Natural killer cell (primary cell): ENCODE data around the gene DOCK7. TPM values are rescaled to one million over a fixed set of nuclear protein-coding genes. Genes with fewer than 3 reads are reported as not detected.
"Not testable (repeated sequence)": the region's sequence is repeated elsewhere in the genome, so short reads cannot be mapped to it uniquely, and the experiment has no call there.

Experiments used
- ATAC-seq, 3 donors: fragments of 150-1000 bp in 2 of 3; fragments of 200-7000 bp in 1 of 3; cut with Tn5 transposase; 1 replicate in 1 of 3; 2 replicates in 2 of 3; pipeline ENCODE4 v1.10.0; 2021; ENCODE audit warnings: mild to moderate bottlenecking in 2 of 3, moderate library complexity in 2 of 3
- DNase-seq, 2 donors: peaks; one replicate each; pipeline versions ENCODE4 v3.0.0 to v3.0.0-alpha.2; 2013 to 2021; ENCODE audit warnings: mixed read lengths in 1 of 2
- H3K27ac ChIP-seq: one replicate; pipeline ENCODE4 v1.5.1; 2013; ENCODE audit warnings: mild to moderate bottlenecking, low read length
- H3K27me3 ChIP-seq: one replicate; pipeline ENCODE4 v1.6.1; 2013; ENCODE audit warnings: low read length; ENCODE audit not compliant: control insufficient read depth, insufficient read depth
- H3K36me3 ChIP-seq: one replicate; pipeline ENCODE4 v1.6.1; 2013; ENCODE audit warnings: low read length; ENCODE audit not compliant: control insufficient read depth, insufficient read depth
- H3K4me1 ChIP-seq: one replicate; pipeline ENCODE4 v1.6.1; 2013; ENCODE audit warnings: low read length; ENCODE audit not compliant: control insufficient read depth, insufficient read depth
- H3K4me3 ChIP-seq: one replicate; pipeline ENCODE4 v1.5.1; 2013; ENCODE audit warnings: low read length
- H3K9me3 ChIP-seq: one replicate; pipeline ENCODE4 v1.6.1; 2013; ENCODE audit warnings: low read length; ENCODE audit not compliant: control insufficient read depth, insufficient read depth
- H3K27ac Mint-ChIP-seq, 2 donors: one replicate each; pipeline ENCODE4 v1.8.0; 2022; ENCODE audit warnings: mild to moderate bottlenecking in 2 of 2, mixed read lengths in 2 of 2, moderate library complexity in 1 of 2
- H3K27me3 Mint-ChIP-seq, 2 donors: one replicate each; pipeline ENCODE4 v1.8.0; 2022; ENCODE audit warnings: low read depth in 2 of 2, mixed read lengths in 2 of 2
- H3K36me3 Mint-ChIP-seq: one replicate; pipeline ENCODE4 v1.8.0; 2022; ENCODE audit warnings: mixed read lengths
- H3K4me1 Mint-ChIP-seq, 2 donors: one replicate each; pipeline ENCODE4 v1.8.0; 2022; ENCODE audit warnings: mixed read lengths in 2 of 2
- H3K4me3 Mint-ChIP-seq: one replicate; pipeline ENCODE4 v1.8.0; 2022; ENCODE audit warnings: mild to moderate bottlenecking, moderate library complexity, mixed read lengths
- H3K9me3 Mint-ChIP-seq, 2 donors: one replicate each; pipeline ENCODE4 v1.8.0; 2022; ENCODE audit warnings: mixed read lengths in 2 of 2
- WGBS: methylation state at CpG from one replicate; pipeline ENCODE4 v1.1.7; 2013; ENCODE audit warnings: missing lambda C conversion rate; ENCODE audit not compliant: insufficient coverage; 5-methylcytosine and 5-hydroxymethylcytosine counted together
- intact Hi-C: fragments of 100-400 bp; cut with micrococcal nuclease; formaldehyde crosslinking; loops from one replicate; pipeline ENCODE4 v1.14.2; 2022
- total RNA-seq, 4 donors: library from RNA; stranded (reverse); fragments of 120-200 nt in 1 of 4; gene quantifications; one replicate each; pipeline versions ENCODE4 v1.2.3 to v1.2.4, GENCODE V29; 2013 to 2022
- TF ChIP-seq, protein P1 (sequence below): fragments of 200-600 bp; IDR thresholded peaks from one replicate; pipeline ENCODE4 v1.8.0; 2022; ENCODE audit warnings: antibody characterized with exemption

The DOCK7 gene
- total RNA-seq, 3 donors from 2014 or later (not counting 1 experiment from before 2014, with no cell fraction given), result 4.3 to 13.1 (median 6.0) TPM

DNA sequence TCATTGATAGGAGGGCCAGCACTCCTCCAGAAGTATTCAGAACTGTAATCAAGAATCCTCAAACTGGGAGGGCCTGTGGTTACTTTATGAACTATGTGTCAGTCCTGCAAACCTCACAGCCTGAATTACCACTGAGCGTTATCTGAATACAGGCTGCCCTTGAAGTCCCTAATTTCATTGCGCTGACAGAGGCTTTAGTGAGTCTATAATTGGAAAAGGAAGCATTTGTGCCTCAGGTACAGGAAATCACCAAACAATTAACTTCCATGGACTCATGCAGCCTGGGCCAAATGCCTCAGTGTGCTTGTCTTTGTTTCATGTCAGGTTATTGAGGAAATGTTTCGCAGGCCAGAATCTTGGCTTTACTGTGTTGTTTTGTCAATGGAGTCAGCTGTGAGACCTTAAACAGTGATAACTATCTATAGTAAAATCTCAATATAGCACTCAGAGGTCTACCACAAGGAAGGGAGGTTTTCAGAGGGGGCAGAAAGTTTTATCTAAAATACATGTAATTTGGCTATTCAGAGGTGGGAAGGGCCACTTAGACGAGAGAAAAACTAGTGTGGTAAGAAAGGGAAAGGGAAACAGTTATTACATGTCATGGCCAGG, 32.9 kb upstream of the DOCK7 start:
- DNase-seq, result no peak
- Histone ChIP-seq H3K4me1 (no peaks in the 10 kb centered on the region), H3K27ac (no peak overlapping the region), H3K36me3 (no peaks in the 10 kb centered on the region), H3K9me3 (no peaks in the 10 kb centered on the region), H3K27me3 (no peaks in the 10 kb centered on the region), H3K4me3 (no peak overlapping the region)
- H3K27ac Mint-ChIP-seq, result no peak overlapping the region
- H3K9me3 Mint-ChIP-seq, result no peaks in the 10 kb centered on the region
- H3K4me1 Mint-ChIP-seq, result no peaks in the 10 kb centered on the region
- TF ChIP-seq, protein P1, sequence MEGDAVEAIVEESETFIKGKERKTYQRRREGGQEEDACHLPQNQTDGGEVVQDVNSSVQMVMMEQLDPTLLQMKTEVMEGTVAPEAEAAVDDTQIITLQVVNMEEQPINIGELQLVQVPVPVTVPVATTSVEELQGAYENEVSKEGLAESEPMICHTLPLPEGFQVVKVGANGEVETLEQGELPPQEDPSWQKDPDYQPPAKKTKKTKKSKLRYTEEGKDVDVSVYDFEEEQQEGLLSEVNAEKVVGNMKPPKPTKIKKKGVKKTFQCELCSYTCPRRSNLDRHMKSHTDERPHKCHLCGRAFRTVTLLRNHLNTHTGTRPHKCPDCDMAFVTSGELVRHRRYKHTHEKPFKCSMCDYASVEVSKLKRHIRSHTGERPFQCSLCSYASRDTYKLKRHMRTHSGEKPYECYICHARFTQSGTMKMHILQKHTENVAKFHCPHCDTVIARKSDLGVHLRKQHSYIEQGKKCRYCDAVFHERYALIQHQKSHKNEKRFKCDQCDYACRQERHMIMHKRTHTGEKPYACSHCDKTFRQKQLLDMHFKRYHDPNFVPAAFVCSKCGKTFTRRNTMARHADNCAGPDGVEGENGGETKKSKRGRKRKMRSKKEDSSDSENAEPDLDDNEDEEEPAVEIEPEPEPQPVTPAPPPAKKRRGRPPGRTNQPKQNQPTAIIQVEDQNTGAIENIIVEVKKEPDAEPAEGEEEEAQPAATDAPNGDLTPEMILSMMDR, result no peak
- ATAC-seq, result no peak
- WGBS, result 53% methylated on average over 4 of the region's 4 CpGs
- no peak overlapping the region for H3K4me3 Mint-ChIP-seq
- H3K27me3 Mint-ChIP-seq, result peaks cover 2 to 15% of the 10 kb centered on the region in 2 donors
- intact Hi-C loops, result no loop called here
- H3K36me3 Mint-ChIP-seq, result no peaks in the 10 kb centered on the region

DNA sequence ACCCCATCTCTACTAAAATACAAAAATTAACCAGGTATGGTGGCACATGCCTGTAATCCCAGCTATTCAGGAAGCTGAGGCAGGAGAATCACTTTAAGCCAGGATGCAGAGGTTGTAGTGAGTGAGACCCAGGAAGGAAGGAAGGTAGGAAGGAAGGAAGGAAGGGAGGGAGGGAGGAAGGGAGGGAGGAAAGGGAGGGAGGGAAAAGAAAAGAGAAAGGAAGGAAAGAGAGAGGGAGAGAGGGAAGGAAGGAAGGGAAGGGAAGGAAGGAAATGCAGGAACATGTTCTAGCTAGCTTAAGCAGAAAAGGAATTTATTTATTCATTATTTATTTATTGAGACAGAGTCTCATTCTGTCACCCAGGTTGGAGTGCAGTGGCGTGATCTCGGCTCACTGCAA, 30.2 kb upstream of the DOCK7 start:
- H3K27me3 Mint-ChIP-seq, H3K4me1 ChIP-seq, H3K27me3 ChIP-seq, H3K4me3 ChIP-seq, DNase-seq, H3K36me3 Mint-ChIP-seq, H3K9me3 Mint-ChIP-seq, H3K4me1 Mint-ChIP-seq, H3K27ac Mint-ChIP-seq, H3K27ac ChIP-seq, H3K9me3 ChIP-seq, intact Hi-C loops, H3K36me3 ChIP-seq, ATAC-seq, H3K4me3 Mint-ChIP-seq: not testable (repeated sequence)
- WGBS, result 100% methylated on average over 2 of the region's 2 CpGs

DNA sequence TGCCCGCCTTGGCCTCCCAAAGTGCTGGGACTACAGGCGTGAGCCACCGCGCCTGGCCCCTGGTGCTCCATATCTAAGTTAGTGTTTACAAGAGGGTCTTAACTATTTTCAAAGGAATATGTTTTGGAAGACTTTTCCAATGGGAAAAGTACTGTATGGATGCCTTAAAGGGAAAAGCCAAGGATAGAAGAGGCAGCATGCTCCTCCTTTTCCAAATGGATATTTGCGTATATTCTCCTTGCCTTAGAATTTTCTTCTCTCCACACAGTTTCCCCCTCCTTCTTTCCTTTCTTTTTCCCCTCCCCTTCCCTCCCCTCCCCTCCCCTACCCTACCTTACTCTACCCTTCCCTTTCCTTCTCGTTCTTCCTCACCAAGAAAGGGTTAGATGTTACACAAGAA, 29.3 kb upstream of the DOCK7 start:
- 100% methylated on average over 4 of the region's 6 CpGs for WGBS
- Histone ChIP-seq H3K27ac (no peak overlapping the region), H3K9me3 (no peaks in the 10 kb centered on the region), H3K4me1 (no peaks in the 10 kb centered on the region), H3K36me3 (no peaks in the 10 kb centered on the region), H3K27me3 (no peaks in the 10 kb centered on the region), H3K4me3 (no peak overlapping the region)
- H3K4me1 Mint-ChIP-seq, result no peaks in the 10 kb centered on the region
- no peaks in the 10 kb centered on the region for H3K36me3 Mint-ChIP-seq
- intact Hi-C loops, result no loop called here
- DNase-seq (no peak), ATAC-seq (no peak)
- peaks cover 0 to 2% of the 10 kb centered on the region in 2 donors for H3K27me3 Mint-ChIP-seq
- no peaks in the 10 kb centered on the region for H3K9me3 Mint-ChIP-seq
- no peak overlapping the region for H3K4me3 Mint-ChIP-seq
- H3K27ac Mint-ChIP-seq, result no peak overlapping the region
- TF ChIP-seq, protein P1, result no peak

DNA sequence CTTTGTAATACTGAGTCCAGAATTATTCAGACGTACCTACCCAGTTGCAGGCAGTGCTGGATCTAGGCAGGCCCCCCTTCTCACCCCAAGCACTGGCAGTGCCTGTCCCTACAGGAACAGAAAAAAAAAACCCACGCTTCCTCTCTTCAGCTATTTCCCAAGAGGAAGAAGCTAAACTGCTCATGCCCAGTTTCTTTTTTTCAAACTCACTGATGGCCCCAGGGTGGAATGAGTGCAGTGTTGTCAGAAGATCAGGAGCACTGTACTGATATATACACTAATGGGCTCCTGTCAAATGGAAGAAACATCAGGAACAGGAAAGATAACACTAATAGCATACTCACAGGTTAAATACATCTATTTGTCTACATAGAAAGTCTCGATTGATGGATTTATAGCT, 28.2 kb upstream of the DOCK7 start:
- no peaks in the 10 kb centered on the region for H3K36me3 Mint-ChIP-seq
- H3K27me3 ChIP-seq, result no peaks in the 10 kb centered on the region
- ATAC-seq (no peak), DNase-seq (no peak)
- 60% methylated on average over 1 of the region's 3 CpGs for WGBS
- H3K27ac Mint-ChIP-seq, result no peak overlapping the region
- no peaks in the 10 kb centered on the region for H3K9me3 ChIP-seq
- no peaks in the 10 kb centered on the region for H3K36me3 ChIP-seq
- no peaks in the 10 kb centered on the region for H3K4me1 Mint-ChIP-seq
- intact Hi-C loops, result no loop called here
- no peak overlapping the region for H3K4me3 ChIP-seq
- no peak overlapping the region for H3K27ac ChIP-seq
- H3K9me3 Mint-ChIP-seq, result no peaks in the 10 kb centered on the region
- H3K4me3 Mint-ChIP-seq, result no peak overlapping the region
- H3K27me3 Mint-ChIP-seq, result peaks cover 0 to 2% of the 10 kb centered on the region in 2 donors
- TF ChIP-seq, protein P1, result no peak
- H3K4me1 ChIP-seq, result no peaks in the 10 kb centered on the region
